HepG2 (cell line): ENCODE results near the gene YWHAB. TPM values are rescaled to one million over a fixed set of nuclear protein-coding genes. Genes with fewer than 3 reads are reported as not detected.
A peak's percentile ranks its signal among the peaks of the same experiment; 100 is the strongest.

ENCODE experiments used
- DMAP1 ChIP-seq: IDR thresholded peaks from 2 replicates; pipeline ENCODE4 v1.6.1; 2016
- FOSL1 ChIP-seq: sonication (generic); formaldehyde crosslinking; IDR thresholded peaks from 2 replicates; pipeline ENCODE4 v1.9.0; 2021; ENCODE audit warnings: missing genetic modification reagents, borderline replicate concordance
- MAZ ChIP-seq, 2 experiments: sonication (generic) in 1 of 2; formaldehyde crosslinking in 1 of 2; IDR thresholded peaks; 2 replicates each; pipeline versions ENCODE4 v1.5.0 to v1.6.1; 2012 to 2020; ENCODE audit warnings: low read depth in 2 of 2, mild to moderate bottlenecking in 2 of 2, borderline replicate concordance in 1 of 2, improper control_type of control experiment in 1 of 2, low read length in 1 of 2, missing genetic modification reagents in 1 of 2, moderate library complexity in 1 of 2
- NFYB ChIP-seq: sonication (generic); formaldehyde crosslinking; IDR thresholded peaks from 2 replicates; pipeline ENCODE4 v1.4.0; 2020; ENCODE audit warnings: missing genetic modification reagents
- NR2F1 ChIP-seq, 2 experiments: fragments of 450-650 bp in 1 of 2; formaldehyde crosslinking in 1 of 2; IDR thresholded peaks; 2 replicates each; pipeline versions ENCODE4 v1.5.0 to v1.6.1; 2016 to 2020; ENCODE audit warnings: mild to moderate bottlenecking in 1 of 2, missing compliant biosample characterization in 1 of 2, missing genetic modification reagents in 1 of 2, moderate library complexity in 1 of 2
- POLR2A ChIP-seq, 2 experiments: IDR thresholded peaks; 2 replicates each; pipeline ENCODE4 v1.6.1; 2011; ENCODE audit warnings: low read depth in 2 of 2, low read length in 2 of 2, mild to moderate bottlenecking in 1 of 2, moderate library complexity in 1 of 2; ENCODE audit not compliant: insufficient read depth in 1 of 2
- REL ChIP-seq: sonication (generic); formaldehyde crosslinking; conservative IDR thresholded peaks from 2 replicates; pipeline ENCODE4 v1.8.0; 2022; ENCODE audit warnings: mild to moderate bottlenecking, missing genetic modification reagents, moderate library complexity
- ZMYM2 ChIP-seq: sonication (generic); formaldehyde crosslinking; IDR thresholded peaks from 2 replicates; pipeline ENCODE4 v1.8.0; 2022; ENCODE audit warnings: mild to moderate bottlenecking, missing genetic modification reagents
- ZNF224 ChIP-seq: sonication (generic); formaldehyde crosslinking; IDR thresholded peaks from 2 replicates; pipeline ENCODE4 v1.5.0; 2020; ENCODE audit warnings: mild to moderate bottlenecking, missing genetic modification reagents
- ZNF558 ChIP-seq: sonication (generic); formaldehyde crosslinking; IDR thresholded peaks from 2 replicates; pipeline ENCODE4 v1.9.0; 2022; ENCODE audit warnings: mild to moderate bottlenecking, missing genetic modification reagents, borderline replicate concordance
- ZNF878 ChIP-seq: sonication (generic); formaldehyde crosslinking; IDR thresholded peaks from 2 replicates; pipeline ENCODE4 v1.8.1; 2023; ENCODE audit warnings: mild to moderate bottlenecking, missing genetic modification reagents, moderate library complexity
- polyA plus RNA-seq, 8 experiments: library from polyadenylated mRNA; depleted of rRNA in 3 of 8; stranded (reverse) in 7 of 8; unstranded in 1 of 8; fragments of >200 nt; fragmentation: Illumina TruSeq in 4 of 8; extraction: Trizol in 4 of 8; gene quantifications; 2 replicates each; pipeline versions ENCODE4 v1.2.1 to v1.2.3, GENCODE V29; 2011 to 2016; ENCODE audit warnings: low read depth in 4 of 8, missing spikeins in 1 of 8, mixed read lengths in 1 of 8; ENCODE audit not compliant: insufficient read depth in 1 of 8
- total RNA-seq, 5 experiments: library from RNA; depleted of rRNA; stranded (reverse); fragments of >200 nt; fragmentation: Illumina TruSeq; extraction: Trizol; gene quantifications; 2 replicates each; pipeline ENCODE4 v1.2.3, GENCODE V29; 2016; ENCODE audit warnings: low read depth in 1 of 5
- TF ChIP-seq, protein P1 (sequence below): sonication (generic); formaldehyde crosslinking; IDR thresholded peaks from 2 replicates; pipeline ENCODE4 v1.9.0; 2021; ENCODE audit warnings: missing genetic modification reagents, borderline replicate concordance
- TF ChIP-seq, protein P2 (sequence below): sonication (generic); IDR thresholded peaks from 2 replicates; pipeline ENCODE4 v1.6.1; 2016; ENCODE audit warnings: low read depth, borderline replicate concordance
- TF ChIP-seq, protein P3 (sequence below): sonication (generic); formaldehyde crosslinking; conservative IDR thresholded peaks from 2 replicates; pipeline ENCODE4 v1.8.0; 2022; ENCODE audit warnings: missing genetic modification reagents

The YWHAB gene
- total and polyA plus RNA-seq, 2 of the 13 experiments (the other 11 are each of a cell fraction or from before 2014, with no cell fraction given), result 77.2 to 121 TPM

DNA sequence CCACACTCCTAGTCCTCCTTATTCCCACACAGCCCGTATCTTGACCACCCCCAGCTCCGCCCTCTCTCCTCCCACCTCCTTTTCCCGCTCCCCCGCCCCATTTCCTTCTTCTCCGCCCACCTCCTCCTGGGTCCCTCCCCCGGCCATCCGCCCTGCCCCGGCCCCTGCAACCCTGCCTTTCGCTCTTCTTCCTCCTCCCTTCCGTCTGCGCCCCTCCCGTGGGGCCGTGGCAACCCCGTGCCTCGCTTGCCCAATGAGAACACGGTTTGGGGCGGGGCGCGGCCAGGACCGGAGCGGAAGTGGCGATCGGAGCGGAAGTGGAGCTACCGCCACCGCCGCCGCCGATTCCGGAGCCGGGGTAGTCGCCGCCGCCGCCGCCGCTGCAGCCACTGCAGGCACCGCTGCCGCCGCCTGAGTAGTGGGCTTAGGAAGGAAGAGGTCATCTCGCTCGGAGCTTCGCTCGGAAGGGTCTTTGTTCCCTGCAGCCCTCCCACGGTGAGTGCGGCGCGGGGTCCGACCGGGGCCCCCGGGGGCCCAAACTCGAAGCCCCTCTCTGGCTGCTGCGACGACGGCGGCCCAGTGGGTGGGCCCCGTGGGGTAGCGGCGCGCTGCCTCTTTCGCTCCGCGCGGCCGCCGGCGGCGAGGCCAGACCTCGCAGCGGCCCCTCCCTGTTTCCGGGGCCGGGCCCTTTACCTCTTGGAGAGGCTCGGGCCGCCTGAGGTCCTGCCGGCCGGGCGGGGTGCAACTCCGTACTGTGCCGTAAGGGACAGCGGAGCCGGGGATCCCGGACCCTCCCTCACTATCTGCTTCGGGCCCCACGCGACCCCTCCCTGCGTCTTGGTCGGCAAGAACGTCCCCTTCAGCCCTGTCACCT lies at the start of gene YWHAB (continued):
- peak; percentile 95 for TF ChIP-seq MAZ (IDR thresholded peaks at IDR 0.05; ENCODE audit: borderline replicate concordance, low read depth, low read length)
- TF ChIP-seq MAZ (CRISPR knock-in tag; IDR thresholded peaks at IDR 0.05; ENCODE audit: low read depth), result peak; percentile 100
- peak; percentile 89 for TF ChIP-seq NFYB (CRISPR knock-in tag)
- TF ChIP-seq, protein P1, sequence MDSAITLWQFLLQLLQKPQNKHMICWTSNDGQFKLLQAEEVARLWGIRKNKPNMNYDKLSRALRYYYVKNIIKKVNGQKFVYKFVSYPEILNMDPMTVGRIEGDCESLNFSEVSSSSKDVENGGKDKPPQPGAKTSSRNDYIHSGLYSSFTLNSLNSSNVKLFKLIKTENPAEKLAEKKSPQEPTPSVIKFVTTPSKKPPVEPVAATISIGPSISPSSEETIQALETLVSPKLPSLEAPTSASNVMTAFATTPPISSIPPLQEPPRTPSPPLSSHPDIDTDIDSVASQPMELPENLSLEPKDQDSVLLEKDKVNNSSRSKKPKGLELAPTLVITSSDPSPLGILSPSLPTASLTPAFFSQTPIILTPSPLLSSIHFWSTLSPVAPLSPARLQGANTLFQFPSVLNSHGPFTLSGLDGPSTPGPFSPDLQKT (CRISPR knock-in tag), result peak; percentile 79; the same call in 1 of the 2 replicates
- no peak for TF ChIP-seq ZMYM2 (CRISPR knock-in tag)
- TF ChIP-seq DMAP1, result peak; percentile 92
- TF ChIP-seq NR2F1 (CRISPR knock-in tag; IDR thresholded peaks at IDR 0.05), result 0 out of 4 replicates have a peak, but pooled peaks of 1 of the 2 experiments have one; percentile 15
- TF ChIP-seq REL (CRISPR knock-in tag), result 0 out of 2 replicates have a peak, but pooled peaks have one; percentile 40
- TF ChIP-seq, protein P2, sequence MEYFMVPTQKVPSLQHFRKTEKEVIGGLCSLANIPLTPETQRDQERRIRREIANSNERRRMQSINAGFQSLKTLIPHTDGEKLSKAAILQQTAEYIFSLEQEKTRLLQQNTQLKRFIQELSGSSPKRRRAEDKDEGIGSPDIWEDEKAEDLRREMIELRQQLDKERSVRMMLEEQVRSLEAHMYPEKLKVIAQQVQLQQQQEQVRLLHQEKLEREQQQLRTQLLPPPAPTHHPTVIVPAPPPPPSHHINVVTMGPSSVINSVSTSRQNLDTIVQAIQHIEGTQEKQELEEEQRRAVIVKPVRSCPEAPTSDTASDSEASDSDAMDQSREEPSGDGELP, result 0 out of 2 replicates have a peak, but pooled peaks have one; percentile 4
- 0 out of 2 replicates have a peak, but pooled peaks have one; percentile 55 for TF ChIP-seq ZNF224 (CRISPR knock-in tag)
- peak; percentile 57; the same call in 1 of the 2 replicates for TF ChIP-seq ZNF878
- peak; percentile 41; the same call in 1 of the 2 replicates for TF ChIP-seq FOSL1 (CRISPR knock-in tag)
- peak; percentile 64 to 75 for TF ChIP-seq POLR2A (IDR thresholded peaks at IDR 0.05; ENCODE audit: insufficient read depth in 1 of 2, low read depth in 2 of 2, low read length in 2 of 2)
- TF ChIP-seq, protein P3, sequence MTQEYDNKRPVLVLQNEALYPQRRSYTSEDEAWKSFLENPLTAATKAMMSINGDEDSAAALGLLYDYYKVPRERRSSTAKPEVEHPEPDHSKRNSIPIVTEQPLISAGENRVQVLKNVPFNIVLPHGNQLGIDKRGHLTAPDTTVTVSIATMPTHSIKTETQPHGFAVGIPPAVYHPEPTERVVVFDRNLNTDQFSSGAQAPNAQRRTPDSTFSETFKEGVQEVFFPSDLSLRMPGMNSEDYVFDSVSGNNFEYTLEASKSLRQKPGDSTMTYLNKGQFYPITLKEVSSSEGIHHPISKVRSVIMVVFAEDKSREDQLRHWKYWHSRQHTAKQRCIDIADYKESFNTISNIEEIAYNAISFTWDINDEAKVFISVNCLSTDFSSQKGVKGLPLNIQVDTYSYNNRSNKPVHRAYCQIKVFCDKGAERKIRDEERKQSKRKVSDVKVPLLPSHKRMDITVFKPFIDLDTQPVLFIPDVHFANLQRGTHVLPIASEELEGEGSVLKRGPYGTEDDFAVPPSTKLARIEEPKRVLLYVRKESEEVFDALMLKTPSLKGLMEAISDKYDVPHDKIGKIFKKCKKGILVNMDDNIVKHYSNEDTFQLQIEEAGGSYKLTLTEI (CRISPR knock-in tag), result no peak
- TF ChIP-seq ZNF558 (CRISPR knock-in tag), result no peak
